Smooth muscle cell (in vitro differentiated cells): ENCODE measurements around the gene OGFOD3. TPM values are rescaled to one million over a fixed set of nuclear protein-coding genes. Genes with fewer than 3 reads are reported as not detected.

Experiments
- DNase-seq: peaks from one replicate; lab custom pipeline; 2025; ENCODE audit not compliant: unreplicated experiment; lab: John Stamatoyannopoulos, UW
- H2AFZ ChIP-seq: fragments of 200-600 bp; sonication (generic); 2 replicates; pipeline ENCODE4 v1.6.0; 2016; ENCODE audit warnings: antibody characterized with exemption, low read depth, mild to moderate bottlenecking
- H3F3A ChIP-seq: fragments of 200-600 bp; sonication (generic); 2 replicates; pipeline ENCODE4 v1.6.0; 2017; ENCODE audit warnings: antibody characterized with exemption, low read depth
- H3K27ac ChIP-seq: fragments of 200-600 bp; sonication (generic); 2 replicates; pipeline ENCODE4 v1.5.1; 2016; ENCODE audit warnings: low read depth, mild to moderate bottlenecking
- H3K27me3 ChIP-seq: fragments of 200-600 bp; sonication (generic); 2 replicates; pipeline ENCODE4 v1.6.1; 2016; ENCODE audit warnings: low read depth, mild to moderate bottlenecking
- H3K36me3 ChIP-seq: fragments of 200-600 bp; sonication (generic); 2 replicates; pipeline ENCODE4 v1.5.1; 2016; ENCODE audit warnings: low read depth
- H3K4me1 ChIP-seq: fragments of 200-600 bp; sonication (generic); 2 replicates; pipeline ENCODE4 v1.5.1; 2016; ENCODE audit warnings: low read depth
- H3K4me2 ChIP-seq: fragments of 200-600 bp; sonication (generic); 2 replicates; pipeline ENCODE4 v1.6.0; 2016; ENCODE audit warnings: mild to moderate bottlenecking
- H3K4me3 ChIP-seq: fragments of 200-600 bp; sonication (generic); 2 replicates; pipeline ENCODE4 v1.5.1; 2016; ENCODE audit warnings: mild to moderate bottlenecking
- H3K79me2 ChIP-seq: fragments of 200-600 bp; sonication (generic); 2 replicates; pipeline ENCODE4 v1.6.0; 2016; ENCODE audit warnings: low read depth, mild to moderate bottlenecking
- H3K9ac ChIP-seq: fragments of 200-600 bp; sonication (generic); 2 replicates; pipeline ENCODE4 v1.6.0; 2016; ENCODE audit warnings: low read depth
- H3K9me3 ChIP-seq: fragments of 200-600 bp; sonication (generic); replicated peaks from 2 replicates; pipeline ENCODE4 v1.5.1; 2016; ENCODE audit warnings: low read depth
- H4K20me1 ChIP-seq: fragments of 200-600 bp; sonication (generic); 2 replicates; pipeline ENCODE4 v1.6.0; 2016; ENCODE audit warnings: low read depth
- WGBS: methylation state at CpG from one replicate; pipeline ENCODE4 v1.1.7; 2016; ENCODE audit warnings: low lambda C conversion rate; 5-methylcytosine and 5-hydroxymethylcytosine counted together
- polyA plus RNA-seq: library from polyadenylated mRNA; unstranded; fragments of >200 nt; fragmentation: Nextera tagmentation; extraction: Ambion mirVana; gene quantifications from 2 replicates; pipeline ENCODE4 v1.2.1, GENCODE V29; 2016
- total RNA-seq: library from RNA; depleted of rRNA; stranded (reverse); fragments of >200 nt; gene quantifications from 2 replicates; pipeline ENCODE4 v1.2.3, GENCODE V29; 2014
- TF ChIP-seq, protein P1 (sequence below): fragments of 200-600 bp; sonication (generic); IDR thresholded peaks from 2 replicates; pipeline ENCODE4 v1.5.1; 2017; ENCODE audit warnings: borderline replicate concordance, mild to moderate bottlenecking, antibody characterized with exemption; ENCODE audit not compliant: insufficient read depth, poor library complexity, severe bottlenecking

The OGFOD3 gene
- total and polyA plus RNA-seq, 2 experiments from 2014 or later: 10.5 to 30.4 TPM

GRCh38 chr17:82392941-82393340 lies 25.4 kb downstream of the OGFOD3 start:
- H4K20me1 ChIP-seq: no peaks in the 10 kb centered on the region
- H3K4me1 ChIP-seq: no peaks in the 10 kb centered on the region
- TF ChIP-seq, protein P1, sequence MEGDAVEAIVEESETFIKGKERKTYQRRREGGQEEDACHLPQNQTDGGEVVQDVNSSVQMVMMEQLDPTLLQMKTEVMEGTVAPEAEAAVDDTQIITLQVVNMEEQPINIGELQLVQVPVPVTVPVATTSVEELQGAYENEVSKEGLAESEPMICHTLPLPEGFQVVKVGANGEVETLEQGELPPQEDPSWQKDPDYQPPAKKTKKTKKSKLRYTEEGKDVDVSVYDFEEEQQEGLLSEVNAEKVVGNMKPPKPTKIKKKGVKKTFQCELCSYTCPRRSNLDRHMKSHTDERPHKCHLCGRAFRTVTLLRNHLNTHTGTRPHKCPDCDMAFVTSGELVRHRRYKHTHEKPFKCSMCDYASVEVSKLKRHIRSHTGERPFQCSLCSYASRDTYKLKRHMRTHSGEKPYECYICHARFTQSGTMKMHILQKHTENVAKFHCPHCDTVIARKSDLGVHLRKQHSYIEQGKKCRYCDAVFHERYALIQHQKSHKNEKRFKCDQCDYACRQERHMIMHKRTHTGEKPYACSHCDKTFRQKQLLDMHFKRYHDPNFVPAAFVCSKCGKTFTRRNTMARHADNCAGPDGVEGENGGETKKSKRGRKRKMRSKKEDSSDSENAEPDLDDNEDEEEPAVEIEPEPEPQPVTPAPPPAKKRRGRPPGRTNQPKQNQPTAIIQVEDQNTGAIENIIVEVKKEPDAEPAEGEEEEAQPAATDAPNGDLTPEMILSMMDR: no peak
- H3K27ac ChIP-seq: no peak overlapping the region
- DNase-seq: no peak
- no peaks in the 10 kb centered on the region for H3K79me2 ChIP-seq
- peaks cover 4% of the 10 kb centered on the region for H3F3A ChIP-seq
- no peak overlapping the region for H3K9ac ChIP-seq
- H3K36me3 ChIP-seq: no peaks in the 10 kb centered on the region
- no peaks in the 10 kb centered on the region for H3K9me3 ChIP-seq
- 87% methylated on average over 15 of the region's 15 CpGs for WGBS
- H3K27me3 ChIP-seq: no peaks in the 10 kb centered on the region
- no peak overlapping the region for H3K4me3 ChIP-seq
- no peak overlapping the region for H3K4me2 ChIP-seq
- no peak overlapping the region for H2AFZ ChIP-seq

DNA sequence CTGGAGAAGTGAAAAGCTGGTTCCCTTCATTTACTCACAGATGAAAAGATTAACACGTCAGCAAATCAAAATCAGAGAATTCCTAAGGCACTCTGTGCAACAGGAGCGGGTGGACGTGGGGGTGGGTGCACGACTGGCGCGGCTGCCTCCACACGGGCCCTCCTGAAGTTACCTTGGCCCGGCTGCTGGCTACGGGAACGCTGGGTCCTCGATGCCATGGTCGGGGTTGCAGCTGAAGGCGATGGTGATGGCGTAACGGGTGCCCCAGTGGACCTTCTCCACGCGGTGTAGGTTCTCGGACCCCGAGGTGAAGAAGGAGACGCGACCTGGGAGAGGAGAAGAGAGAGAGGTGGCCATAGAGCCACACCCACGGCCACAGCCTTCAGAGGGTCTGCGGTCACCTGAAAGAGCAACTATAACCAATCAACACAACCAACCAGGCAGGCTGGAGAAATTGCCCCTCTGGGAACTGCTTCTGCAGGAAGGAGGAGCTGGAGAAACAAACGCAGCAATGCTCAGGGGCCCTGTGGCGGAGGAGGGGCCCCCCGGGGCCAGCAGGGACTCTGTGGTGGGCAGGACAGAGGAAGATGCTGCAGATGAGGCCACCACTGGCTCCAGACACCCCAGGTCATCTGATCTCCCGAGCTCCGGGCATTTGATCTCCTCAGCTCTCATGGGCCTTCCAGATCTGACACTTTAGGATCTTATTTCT lies 26.0 kb downstream of the OGFOD3 start:
- DNase-seq: no peak
- H3K36me3 ChIP-seq: no peaks in the 10 kb centered on the region
- no peaks in the 10 kb centered on the region for H3K79me2 ChIP-seq

DNA sequence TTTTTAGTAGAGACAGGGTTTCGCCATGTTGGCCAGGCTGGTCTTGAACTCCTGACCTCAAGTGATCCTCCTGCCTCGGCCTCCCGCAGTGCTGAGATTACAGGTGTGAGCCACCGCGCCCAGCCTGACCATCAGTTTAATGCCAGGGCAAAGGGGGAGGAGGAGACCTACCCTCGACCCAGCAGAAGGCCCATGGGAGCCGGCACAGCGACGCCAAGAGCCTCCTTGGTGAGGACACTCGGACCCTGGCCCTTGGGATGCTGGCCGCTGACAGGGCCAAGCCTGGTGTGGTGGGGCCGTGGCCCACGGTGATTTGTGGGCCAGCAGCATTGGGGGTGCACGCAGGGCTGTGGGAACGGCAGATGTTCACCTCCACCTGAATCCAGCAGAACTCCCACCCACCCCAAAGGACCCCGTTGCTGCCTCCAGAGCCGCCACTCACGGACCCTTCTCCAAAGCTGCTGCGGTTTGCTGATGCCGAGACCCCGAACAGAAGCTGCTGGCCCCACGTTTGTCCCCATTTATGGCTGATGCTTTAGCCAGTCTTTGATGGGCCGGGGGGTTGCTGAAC lies 26.8 kb downstream of the OGFOD3 start:
- Histone ChIP-seq H3K36me3 (no peaks in the 10 kb centered on the region), H3K4me3 (no peak overlapping the region), H3F3A (peaks cover under 1% of the 10 kb centered on the region), H3K27me3 (no peaks in the 10 kb centered on the region), H3K4me2 (no peak overlapping the region), H3K79me2 (no peaks in the 10 kb centered on the region), H3K4me1 (no peaks in the 10 kb centered on the region), H3K9me3 (no peaks in the 10 kb centered on the region), H2AFZ (no peak overlapping the region), H4K20me1 (no peaks in the 10 kb centered on the region), H3K9ac (no peak overlapping the region), H3K27ac (no peak overlapping the region)
- WGBS: 97% methylated on average over 23 of the region's 23 CpGs
- TF ChIP-seq, protein P1: no peak
- no peak for DNase-seq

More for the DNA sequence above, 26.0 kb downstream of the OGFOD3 start:
- no peak overlapping the region for H3K4me2 ChIP-seq
- no peaks in the 10 kb centered on the region for H3K27me3 ChIP-seq
- H4K20me1 ChIP-seq: no peaks in the 10 kb centered on the region
- 93% methylated on average over 28 of the region's 28 CpGs for whole genome bisulfite sequencing
- H3K4me1 ChIP-seq: no peaks in the 10 kb centered on the region
- H3F3A ChIP-seq: peaks cover 4% of the 10 kb centered on the region
- H3K9me3 ChIP-seq: no peaks in the 10 kb centered on the region
- no peak overlapping the region for H2AFZ ChIP-seq
- TF ChIP-seq, protein P1: no peak
- no peak overlapping the region for H3K9ac ChIP-seq
- H3K4me3 ChIP-seq: no peak overlapping the region
- no peak overlapping the region for H3K27ac ChIP-seq
